Urinary bladder (tissue), 4 donors: ENCODE results near the gene VAMP4. TPM values are rescaled to one million over a fixed set of nuclear protein-coding genes. Genes with fewer than 3 reads are reported as not detected.

Experiments used
- DNase-seq: peaks from one replicate; pipeline ENCODE4 v3.0.0-alpha.2; 2015; ENCODE audit errors: extremely low spot score
- H3K27ac ChIP-seq: one replicate; pipeline ENCODE4 v1.5.1; 2013; ENCODE audit warnings: low read depth, mild to moderate bottlenecking, moderate library complexity
- H3K36me3 ChIP-seq: one replicate; pipeline ENCODE4 v1.6.1; 2013; ENCODE audit warnings: mild to moderate bottlenecking, moderate library complexity; ENCODE audit not compliant: insufficient read depth
- H3K4me1 ChIP-seq: one replicate; pipeline ENCODE4 v1.6.1; 2013; ENCODE audit warnings: mild to moderate bottlenecking, moderate library complexity; ENCODE audit not compliant: insufficient read depth
- H3K4me3 ChIP-seq: one replicate; pipeline ENCODE4 v1.5.1; 2013; ENCODE audit warnings: low read depth, low read length
- WGBS: extraction: QIAGEN DNeasy Blood & Tissue Kit; methylation state at CpG from one replicate; pipeline ENCODE4 v1.1.7; 2013; 5-methylcytosine and 5-hydroxymethylcytosine counted together
- polyA plus RNA-seq: library from polyadenylated mRNA; stranded (reverse); fragments of 200-250 nt; gene quantifications from one replicate; pipeline ENCODE4 v1.2.3, GENCODE V29; 2013
- total RNA-seq: library from RNA; depleted of rRNA; stranded (reverse); fragments of >200 nt; gene quantifications from one replicate; pipeline ENCODE4 v1.2.3, GENCODE V29; 2014
- donor health status: healthy with polysubstance abuse.
- donor health status: healthy.

Gene VAMP4
- total and polyA plus RNA-seq, 2 donors: 8.1 to 20.9 TPM

DNA sequence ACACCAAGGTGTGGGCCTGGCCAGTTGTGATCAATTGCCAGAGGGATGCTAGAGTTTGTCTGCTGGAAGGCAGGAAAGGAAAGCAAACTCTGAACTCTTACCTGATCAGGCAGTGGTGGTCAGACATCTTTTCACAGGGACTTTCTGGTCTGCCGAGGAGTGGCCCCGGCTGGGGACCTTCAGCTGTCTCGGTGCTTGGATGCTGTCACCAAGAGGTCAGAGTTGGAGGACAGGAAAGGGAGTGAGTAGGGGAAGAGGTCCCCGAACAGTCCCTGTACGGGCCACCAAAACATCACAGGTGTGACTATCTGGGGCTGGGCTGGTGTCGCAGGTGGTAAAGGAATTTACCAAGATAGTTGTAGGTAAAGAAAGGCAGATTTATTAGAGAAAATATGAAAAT is 21.9 kb upstream of the VAMP4 start:
- Histone ChIP-seq H3K27ac (no peak overlapping the region), H3K4me3 (no peak overlapping the region), H3K36me3 (no peaks in the 10 kb centered on the region), H3K4me1 (no peaks in the 10 kb centered on the region)
- DNase-seq: no peak
- WGBS: 90% methylated on average over 6 of the region's 6 CpGs

DNA sequence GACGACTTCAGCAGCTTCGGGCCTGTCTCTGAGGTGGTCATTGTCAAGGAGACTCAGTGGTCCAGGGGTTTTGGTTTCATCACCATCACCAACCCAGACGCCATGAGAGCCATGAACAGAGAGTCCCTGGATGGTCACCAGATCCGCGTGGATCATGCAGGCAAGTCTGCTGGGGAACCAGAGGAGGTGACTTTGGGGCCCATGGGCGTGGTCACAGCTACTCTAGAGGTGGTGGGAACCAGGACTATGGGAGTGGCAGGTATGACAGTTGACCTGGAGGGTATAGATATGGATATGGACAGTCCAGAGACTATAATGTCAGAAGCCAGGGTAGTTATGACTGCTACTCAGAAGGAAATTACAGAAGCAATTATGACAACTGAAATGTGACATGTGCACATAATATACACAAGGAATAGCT is 20.3 kb upstream of the VAMP4 start:
- Histone ChIP-seq H3K27ac (no peak overlapping the region), H3K36me3 (no peaks in the 10 kb centered on the region), H3K4me3 (no peak overlapping the region), H3K4me1 (no peaks in the 10 kb centered on the region)
- no peak for DNase-seq
- WGBS: 89% methylated on average over 6 of the region's 6 CpGs

DNA sequence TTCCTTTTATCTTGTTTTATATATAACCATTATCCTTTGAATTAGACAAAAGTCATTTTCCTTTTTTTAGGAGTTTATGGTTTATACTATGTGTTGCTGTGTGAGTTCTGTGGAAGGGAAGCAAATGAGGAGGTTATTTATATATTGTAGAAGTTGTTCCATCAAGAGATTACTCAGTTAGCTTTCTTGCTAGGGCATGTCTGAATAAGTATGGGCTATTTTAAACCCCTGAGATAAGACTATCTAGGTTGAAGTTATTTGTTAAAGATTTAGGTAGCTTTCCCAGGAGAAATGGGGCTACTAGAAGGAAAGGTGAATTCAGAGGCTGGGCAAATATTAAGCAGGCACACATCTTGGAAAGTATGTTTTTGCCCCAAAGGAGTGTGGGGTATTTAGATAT is 16.1 kb upstream of the VAMP4 start:
- DNase-seq: no peak
- Histone ChIP-seq H3K4me3 (no peak overlapping the region), H3K27ac (no peak overlapping the region), H3K4me1 (no peaks in the 10 kb centered on the region), H3K36me3 (no peaks in the 10 kb centered on the region)

DNA sequence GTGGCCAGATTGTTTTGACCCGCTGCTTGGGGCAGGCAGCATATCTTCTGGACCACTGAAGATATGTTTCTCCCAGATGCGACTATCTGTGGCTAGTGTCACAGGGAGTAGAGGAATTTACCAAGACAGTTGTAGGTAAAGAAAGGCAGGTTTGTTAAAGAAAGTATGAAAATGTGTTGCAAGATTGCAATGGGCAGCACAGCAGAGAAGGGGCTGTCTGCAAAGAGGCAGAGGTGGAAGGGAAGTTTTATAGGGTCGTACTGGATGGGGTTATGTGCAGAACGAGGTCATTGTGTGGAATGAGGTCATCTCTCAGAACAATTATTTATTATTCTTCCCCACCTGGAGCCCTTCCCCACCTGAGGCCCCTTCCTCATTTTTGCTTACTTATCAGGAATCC is 15.0 kb upstream of the VAMP4 start:
- no peak overlapping the region for H3K27ac ChIP-seq
- no peak for DNase-seq
- no peaks in the 10 kb centered on the region for H3K36me3 ChIP-seq
- H3K4me3 ChIP-seq: no peak overlapping the region
- WGBS: 91% methylated on average over 4 of the region's 4 CpGs
- H3K4me1 ChIP-seq: no peaks in the 10 kb centered on the region

DNA sequence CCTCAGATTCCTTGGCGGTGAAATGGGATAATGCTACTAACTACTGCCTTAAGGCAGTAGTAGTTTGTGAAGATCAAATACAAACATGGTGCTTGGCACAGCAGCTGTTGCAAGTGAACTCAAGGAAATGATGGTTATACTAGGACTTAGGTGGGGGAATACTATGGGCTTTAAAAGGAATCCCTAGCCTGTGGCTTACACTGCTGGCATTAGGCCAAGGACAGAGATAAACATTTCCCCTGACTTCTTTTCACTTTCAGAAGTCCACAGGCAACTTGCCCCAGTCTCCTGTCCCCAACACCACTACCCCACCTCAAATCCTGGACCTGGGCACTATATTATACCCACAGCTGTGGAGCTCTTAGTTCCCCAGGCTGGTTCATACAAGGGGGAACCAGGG is 13.1 kb upstream of the VAMP4 start:
- no peak overlapping the region for H3K27ac ChIP-seq
- H3K4me1 ChIP-seq: no peaks in the 10 kb centered on the region

DNA sequence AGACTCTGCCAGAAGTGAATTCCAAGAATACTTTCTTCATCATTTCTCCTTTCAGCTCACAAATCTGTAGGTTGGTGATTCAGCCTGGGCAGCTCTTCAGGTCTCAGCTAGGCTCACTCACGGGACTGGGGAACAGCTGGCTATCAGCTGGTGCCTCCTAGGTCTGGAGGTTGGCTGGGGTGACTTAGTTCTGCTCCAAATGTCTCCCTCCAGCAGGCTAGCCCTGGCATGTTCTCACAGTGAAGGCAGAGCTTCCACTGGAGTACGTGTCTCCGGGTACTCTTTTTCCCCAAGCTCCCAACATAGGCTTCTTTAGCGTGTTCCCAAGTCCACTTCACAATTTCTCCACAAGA is 12.5 kb upstream of the VAMP4 start:
- DNase-seq: no peak
- Histone ChIP-seq H3K27ac (no peak overlapping the region), H3K4me3 (no peak overlapping the region), H3K36me3 (no peaks in the 10 kb centered on the region), H3K4me1 (no peaks in the 10 kb centered on the region)
- WGBS: 73% methylated on average over 4 of the region's 4 CpGs

More for the DNA sequence above, 13.1 kb upstream of the VAMP4 start:
- DNase-seq: no peak
- 98% methylated on average over 1 of the region's 1 CpG for WGBS
- Histone ChIP-seq H3K4me3 (no peak overlapping the region), H3K36me3 (no peaks in the 10 kb centered on the region)

DNA sequence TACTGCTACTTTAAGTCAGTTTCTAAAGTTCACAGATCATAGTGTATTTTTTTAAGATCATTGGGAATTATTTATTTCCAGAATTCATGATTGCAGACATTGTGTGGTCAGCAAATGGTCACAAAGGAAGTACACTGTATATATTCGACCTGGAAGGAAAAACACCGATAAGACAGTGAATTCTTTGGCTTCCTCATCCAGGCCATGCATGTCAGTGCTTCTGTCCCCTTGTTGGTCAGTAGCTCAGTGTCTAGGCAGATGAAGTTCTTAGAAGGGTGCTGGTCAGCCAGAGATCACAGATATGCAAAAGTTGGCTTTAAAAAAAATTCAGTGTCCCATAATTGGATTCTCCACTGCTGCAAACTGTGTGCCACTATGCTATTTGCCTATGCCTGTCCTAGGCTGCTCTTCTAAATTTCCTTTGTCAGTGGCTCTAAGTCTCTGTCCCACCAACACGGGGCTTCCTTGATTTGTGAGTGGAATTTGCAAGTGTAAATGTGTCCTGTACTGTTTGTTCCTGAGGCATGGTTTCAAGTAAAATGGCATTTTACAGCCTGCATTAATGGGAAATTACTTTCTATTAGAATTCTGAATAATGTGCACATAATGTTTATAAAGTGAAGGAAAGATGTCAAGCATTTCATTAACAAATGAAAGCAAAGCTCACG is 12.0 kb upstream of the VAMP4 start:
- no peak overlapping the region for H3K4me3 ChIP-seq
- WGBS: 53% methylated on average over 4 of the region's 4 CpGs
- H3K27ac ChIP-seq: no peak overlapping the region

DNA sequence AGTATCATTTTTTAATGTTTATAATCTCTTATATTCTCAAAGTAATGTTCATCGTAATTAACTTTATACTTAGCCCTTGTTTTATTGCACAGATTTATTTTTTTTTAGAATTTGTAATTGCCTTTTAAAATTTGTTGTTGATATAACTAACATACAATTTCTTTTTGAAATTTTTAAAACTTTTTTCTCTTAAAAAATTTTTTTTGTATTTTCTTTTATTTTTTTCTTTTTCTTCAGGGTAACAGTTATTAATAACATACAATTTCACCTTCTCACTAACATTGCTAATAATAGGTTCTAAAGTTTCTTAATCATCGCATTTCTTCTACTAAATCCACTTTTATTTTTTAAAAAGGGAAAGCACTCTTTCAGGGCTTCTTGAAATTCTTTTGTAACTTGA is 11.3 kb upstream of the VAMP4 start:
- WGBS: 95% methylated on average over 2 of the region's 2 CpGs
- H3K36me3 ChIP-seq: no peaks in the 10 kb centered on the region
- DNase-seq: no peak
- H3K4me3 ChIP-seq: no peak overlapping the region
- no peak overlapping the region for H3K27ac ChIP-seq
- H3K4me1 ChIP-seq: no peaks in the 10 kb centered on the region

More for the DNA sequence above, 12.0 kb upstream of the VAMP4 start:
- no peak for DNase-seq
- H3K4me1 ChIP-seq: no peaks in the 10 kb centered on the region
- no peaks in the 10 kb centered on the region for H3K36me3 ChIP-seq

DNA sequence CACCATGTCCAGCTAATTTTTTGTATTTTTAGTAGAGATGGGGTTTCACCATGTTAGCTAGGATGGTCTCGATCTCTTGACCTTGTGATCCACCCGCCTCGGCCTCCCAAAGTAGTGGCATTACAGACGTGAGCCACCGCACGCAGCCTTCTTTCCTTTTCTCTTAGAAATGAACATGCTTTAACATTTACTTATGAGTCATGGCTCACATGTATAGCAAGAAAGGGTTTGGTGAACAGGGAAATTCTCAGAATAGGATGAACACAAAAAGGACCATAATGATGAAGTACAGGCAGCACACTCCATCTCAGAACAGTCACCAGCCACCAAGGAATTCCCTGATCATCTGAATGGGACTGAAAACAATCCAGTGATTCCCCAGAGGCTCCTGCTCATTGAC is 9.4 kb upstream of the VAMP4 start:
- Histone ChIP-seq H3K4me3 (no peak overlapping the region), H3K4me1 (no peaks in the 10 kb centered on the region), H3K36me3 (no peaks in the 10 kb centered on the region), H3K27ac (no peak overlapping the region)
- DNase-seq: no peak
- 96% methylated on average over 6 of the region's 6 CpGs for WGBS

DNA sequence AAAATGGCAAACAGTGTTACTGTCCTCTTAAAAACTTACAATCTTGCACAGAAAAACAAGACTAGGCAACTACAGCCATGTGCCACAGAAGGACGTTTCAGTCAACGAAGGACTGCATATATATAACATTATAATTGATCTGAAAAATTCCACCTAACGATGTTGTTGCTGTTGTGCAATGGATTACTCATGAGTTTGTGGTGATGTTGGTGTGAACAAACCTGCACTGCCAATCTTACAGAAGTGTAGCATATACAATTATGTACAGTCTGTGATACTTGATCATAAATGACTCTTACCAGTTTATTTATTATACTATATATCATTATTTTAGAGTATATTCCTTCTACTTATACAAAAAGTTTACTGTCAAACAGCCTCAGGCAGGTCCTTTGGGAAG is 6.8 kb upstream of the VAMP4 start:
- no peak for DNase-seq
- 87% methylated on average over 3 of the region's 3 CpGs for WGBS
- Histone ChIP-seq H3K27ac (no peak overlapping the region), H3K4me1 (no peaks in the 10 kb centered on the region), H3K36me3 (no peaks in the 10 kb centered on the region), H3K4me3 (no peak overlapping the region)

DNA sequence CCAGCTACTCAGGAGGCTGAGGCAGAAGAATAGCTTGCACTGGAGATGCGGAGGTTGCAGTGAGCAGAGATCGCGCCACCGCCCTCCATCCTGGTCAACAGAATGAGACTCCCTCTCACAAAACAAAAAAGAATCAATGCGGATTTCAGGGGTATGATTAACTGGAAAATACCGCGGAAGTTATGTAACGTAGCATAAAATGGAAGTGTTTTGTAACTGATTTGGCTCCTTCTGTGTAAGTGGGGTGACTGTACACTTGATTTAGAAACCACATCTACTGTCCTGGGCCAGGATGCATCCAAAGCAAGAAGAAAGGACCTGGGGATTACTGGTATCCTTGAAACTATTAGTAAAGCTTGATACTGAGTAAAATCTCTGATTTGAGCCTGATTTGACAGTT is 3.1 kb upstream of the VAMP4 start:
- H3K27ac ChIP-seq: no peak overlapping the region
- peaks cover 3% of the 10 kb centered on the region for H3K4me1 ChIP-seq
- H3K36me3 ChIP-seq: no peaks in the 10 kb centered on the region
- DNase-seq: no peak
- H3K4me3 ChIP-seq: no peak overlapping the region
- WGBS: 99% methylated on average over 8 of the region's 8 CpGs

DNA sequence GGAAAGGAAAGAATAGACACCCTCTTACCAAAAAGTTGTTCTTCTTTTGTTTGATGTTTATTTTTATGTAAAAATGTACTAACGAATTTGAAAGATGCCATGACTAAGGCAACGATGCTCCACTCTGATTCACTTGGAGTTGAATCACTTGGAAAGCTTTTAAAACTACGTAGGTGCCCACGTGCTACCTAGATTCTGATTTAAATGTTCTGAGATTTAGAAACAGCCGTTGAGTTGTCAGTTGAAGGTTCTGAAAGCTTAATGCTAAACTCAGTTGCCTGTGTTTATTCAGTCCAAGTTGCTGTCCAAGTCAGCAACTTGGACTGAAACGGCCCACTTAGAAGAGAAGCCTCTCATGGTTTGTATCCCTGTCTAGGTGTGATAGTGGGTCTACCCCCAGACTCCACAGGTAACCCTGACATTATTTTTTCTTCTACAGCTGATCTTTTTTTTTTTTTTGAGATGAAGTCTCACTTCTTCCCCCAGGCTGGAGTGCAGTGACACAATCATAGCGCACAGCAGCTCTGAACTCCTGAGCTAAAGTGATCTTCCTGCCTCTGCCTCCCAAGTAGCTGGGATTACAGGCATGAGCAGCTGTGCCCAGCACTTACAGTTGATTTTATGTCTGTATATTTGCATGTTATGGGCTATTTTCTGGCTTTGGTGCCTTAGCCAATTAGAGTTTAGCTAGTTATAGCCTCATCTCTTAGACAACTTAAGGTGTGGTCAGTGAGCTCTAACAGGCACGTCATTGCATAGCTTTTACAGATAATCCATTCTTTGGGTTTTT is 1.4 kb upstream of the VAMP4 start:
- no peaks in the 10 kb centered on the region for H3K36me3 ChIP-seq
- H3K4me1 ChIP-seq: peaks cover 3% of the 10 kb centered on the region
- peak overlapping the region; percentile 95 for H3K27ac ChIP-seq
- no peak for DNase-seq
- peak overlapping the region; percentile 88 for H3K4me3 ChIP-seq
- 16% methylated on average over 8 of the region's 8 CpGs for WGBS

DNA sequence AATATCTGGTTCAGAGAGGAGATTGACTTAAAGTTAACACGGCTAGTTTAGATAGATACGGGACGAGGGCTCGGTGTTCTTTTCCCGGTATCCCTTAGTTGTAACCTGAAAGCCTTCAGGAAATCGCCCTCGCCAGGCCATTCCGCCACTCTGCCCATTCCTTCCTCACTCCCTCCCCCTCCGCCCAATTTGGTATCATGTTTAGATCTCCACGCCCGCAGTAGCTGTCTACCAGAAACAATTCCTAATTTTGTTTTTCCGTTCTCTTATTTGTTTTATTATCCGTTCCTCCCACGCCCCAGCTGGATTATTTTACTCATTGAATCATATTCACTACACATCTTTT is 685 bp upstream of the VAMP4 start:
- Histone ChIP-seq H3K4me1 (peaks cover 3% of the 10 kb centered on the region), H3K27ac (peak overlapping the region; percentile 95), H3K36me3 (no peaks in the 10 kb centered on the region), H3K4me3 (peak overlapping the region; percentile 88)
- peak; percentile 17 for DNase-seq
- WGBS: under 1% methylated on average over 14 of the region's 14 CpGs

DNA sequence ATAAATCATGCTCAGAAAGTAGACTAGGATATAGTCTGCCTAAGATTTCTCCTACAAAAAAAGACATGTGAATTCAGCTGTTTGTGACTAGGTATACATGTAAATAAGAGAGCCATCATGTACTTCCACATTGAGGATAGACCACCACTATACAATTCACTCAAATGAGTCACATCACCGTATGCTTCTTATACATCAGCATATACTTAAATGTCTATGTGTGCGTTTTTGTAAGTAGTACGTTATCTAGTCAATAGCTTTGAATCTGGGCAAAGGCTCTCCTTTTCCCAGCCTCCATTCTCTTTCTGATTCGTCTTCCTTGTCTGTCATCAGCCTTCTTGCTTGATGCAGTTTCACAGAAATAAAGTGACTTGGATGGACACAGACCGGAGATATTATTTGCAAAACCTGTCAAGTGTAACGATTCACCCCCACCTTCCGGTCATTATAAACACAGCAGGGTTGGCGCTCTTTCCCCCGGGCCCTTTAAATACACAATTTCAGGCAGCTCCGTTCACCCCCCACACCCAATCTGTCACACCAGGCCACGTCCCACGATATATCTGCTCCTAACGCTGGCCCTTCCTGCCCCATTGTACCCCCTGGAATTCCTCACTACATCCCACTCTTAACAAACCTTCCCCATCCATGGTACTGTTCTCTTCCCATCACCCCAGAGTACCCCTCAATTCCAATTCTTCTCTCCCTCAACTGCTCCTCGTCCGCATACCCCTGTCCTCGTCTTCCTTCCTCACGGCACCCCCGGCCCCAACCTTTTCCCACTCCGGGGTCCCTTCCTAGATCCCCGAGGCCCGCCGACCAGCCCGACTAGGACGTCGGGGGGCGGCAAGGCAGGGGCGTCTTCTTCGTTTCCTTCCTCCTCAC is 636 bp downstream of the VAMP4 start:
- 2% methylated on average over 28 of the region's 28 CpGs for WGBS

More for the DNA sequence above, 636 bp downstream of the VAMP4 start:
- Histone ChIP-seq H3K27ac (peak overlapping the region; percentile 95), H3K4me3 (peak overlapping the region; percentile 88), H3K36me3 (no peaks in the 10 kb centered on the region), H3K4me1 (peaks cover 3% of the 10 kb centered on the region)
- DNase-seq: peak; percentile 21
